ENCODE results near the gene ZNF280B.

ZNF280B gene, protein sequence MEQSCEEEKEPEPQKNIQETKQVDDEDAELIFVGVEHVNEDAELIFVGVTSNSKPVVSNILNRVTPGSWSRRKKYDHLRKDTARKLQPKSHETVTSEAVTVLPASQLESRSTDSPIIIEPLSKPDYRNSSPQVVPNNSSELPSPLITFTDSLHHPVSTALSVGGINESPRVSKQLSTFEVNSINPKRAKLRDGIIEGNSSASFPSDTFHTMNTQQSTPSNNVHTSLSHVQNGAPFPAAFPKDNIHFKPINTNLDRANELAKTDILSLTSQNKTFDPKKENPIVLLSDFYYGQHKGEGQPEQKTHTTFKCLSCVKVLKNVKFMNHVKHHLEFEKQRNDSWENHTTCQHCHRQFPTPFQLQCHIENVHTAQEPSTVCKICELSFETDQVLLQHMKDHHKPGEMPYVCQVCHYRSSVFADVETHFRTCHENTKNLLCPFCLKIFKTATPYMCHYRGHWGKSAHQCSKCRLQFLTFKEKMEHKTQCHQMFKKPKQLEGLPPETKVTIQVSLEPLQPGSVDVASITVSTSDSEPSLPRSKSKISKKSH

DNA sequence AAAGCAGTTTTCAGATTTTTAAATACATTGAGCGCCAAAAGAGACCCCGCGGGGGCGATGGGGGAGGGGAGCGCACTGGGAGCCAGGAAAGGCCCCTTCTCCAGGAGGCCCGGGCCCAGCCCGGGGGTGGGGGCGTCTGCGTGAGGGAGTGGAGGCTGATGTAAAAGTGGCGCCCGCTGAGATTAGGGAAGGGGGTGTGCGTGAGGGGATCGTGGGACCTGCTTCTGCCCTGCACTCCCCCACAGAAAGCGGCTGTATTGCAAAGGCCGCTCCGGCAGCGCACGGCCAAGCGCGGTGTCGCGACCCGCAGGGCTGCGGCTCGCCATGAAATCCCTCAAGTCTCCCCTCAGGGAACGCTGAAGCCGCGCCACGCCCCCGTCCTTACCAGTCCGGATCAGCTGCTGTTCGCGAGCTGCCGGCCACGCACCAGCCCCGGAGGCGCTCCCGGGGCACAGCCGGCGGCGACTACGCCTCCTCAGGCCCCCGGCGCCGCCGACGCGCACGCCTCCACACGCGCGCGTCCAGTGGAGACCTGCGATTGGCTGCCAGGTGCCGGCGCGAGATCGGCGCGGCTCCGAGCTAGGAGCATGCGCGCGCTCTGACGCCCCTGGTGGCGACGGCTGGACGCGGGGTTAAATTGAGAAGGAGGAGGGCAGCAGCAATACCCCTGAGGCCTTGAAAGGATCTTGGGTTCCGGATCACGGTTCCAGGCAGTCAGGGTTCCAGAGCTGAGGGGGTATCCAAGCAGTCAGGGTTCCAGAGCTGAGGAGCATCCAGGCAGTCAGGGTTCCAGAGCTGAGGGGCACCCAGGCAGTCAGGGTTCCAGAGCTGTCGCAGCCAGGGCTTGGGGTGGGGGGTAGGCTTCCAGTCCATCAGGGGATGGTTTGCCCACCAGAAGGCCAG is at the start of gene ZNF280B:
Gene ZNF280B (minus strand): TSS at position 469 of the 903 bp plus-strand sequence. CDS start 19,344 bp downstream, outside the sequence.
- no peak for DNase-seq

DNA sequence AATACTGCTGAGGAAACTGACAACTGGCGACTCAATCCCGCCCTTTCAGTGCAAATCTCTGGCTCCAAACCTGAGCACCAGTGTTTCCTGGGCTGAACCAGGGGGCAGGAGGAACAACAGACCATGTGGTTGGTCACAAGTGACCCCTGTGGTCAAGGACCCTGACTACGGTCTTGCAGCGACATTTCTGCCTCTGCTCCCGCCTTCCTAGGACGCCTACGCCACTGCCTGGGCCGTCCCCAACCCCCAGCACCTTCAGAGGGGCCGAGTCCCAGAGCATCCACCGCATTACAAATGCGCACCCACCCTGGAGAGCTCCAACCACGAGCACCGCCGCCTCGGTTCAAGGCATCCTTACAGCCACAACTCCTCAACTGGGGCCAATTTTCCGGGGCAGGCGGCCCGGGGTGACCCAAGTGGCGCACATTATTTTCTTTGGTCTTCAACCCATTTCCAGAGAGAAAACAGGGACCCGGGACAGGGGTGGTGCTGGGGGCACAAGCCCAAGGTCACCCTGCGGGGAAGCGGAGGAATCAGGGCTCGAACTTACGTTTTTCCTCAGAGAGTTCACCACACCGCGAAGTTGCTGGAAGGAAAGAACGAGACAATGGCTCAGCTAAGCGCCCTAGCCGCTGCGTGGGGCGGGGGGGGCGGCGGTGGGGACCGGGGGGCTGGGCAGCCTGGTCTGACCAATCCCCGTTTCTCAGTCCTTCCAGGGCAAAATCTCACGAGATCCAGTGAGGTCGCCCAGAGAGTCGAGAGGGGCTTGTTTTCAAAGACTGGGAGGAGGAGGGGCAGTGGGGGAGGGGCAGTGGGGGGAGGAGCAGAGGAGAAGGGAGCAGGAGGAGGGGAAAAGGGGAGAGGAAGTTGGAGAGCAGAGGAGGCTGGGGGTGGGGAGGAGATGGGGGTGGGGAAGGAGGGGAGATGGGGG is 48.7 kb upstream of the ZNF280B start:
- DNase-seq, result no peak

DNA sequence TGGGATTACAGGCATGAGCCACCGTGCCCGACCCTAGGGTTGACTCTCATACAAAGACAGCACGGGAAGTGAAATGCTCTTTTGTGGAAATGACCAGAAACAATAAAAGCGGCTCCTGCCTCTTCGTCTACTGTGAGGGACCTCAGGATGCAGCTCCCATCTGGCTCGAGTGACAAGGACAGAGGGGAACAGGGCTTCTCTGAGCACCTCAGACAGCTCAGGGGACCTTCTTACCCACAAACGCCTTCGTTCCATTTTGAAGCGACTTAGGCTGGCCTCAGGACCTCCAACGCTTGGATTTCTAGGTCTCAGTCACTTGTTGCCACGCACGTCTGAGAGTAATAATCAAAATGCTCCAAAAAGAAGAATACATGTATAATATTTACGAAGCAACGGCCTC is 48.0 kb upstream of the ZNF280B start:
- no peak for DNase-seq

DNA sequence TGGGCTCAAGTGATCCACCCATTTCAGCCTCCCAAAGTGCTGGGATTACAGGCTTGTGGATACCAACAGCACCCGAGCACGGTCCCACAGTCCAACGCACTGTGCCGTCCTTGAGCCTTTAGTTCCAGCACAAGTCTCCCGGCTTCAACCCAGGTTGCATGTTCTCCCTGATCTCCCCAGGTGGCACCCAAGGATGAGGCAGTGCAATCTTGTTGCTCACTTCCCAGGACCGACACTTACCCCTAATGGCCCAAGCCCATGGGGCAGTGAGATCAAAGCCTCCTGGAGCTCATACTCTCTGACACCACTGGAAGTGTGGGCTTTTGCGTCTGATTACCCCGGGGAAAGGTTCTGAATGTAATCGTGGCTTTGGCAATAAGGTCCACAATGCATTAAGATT is 47.1 kb upstream of the ZNF280B start:
- DNase-seq, result no peak

DNA sequence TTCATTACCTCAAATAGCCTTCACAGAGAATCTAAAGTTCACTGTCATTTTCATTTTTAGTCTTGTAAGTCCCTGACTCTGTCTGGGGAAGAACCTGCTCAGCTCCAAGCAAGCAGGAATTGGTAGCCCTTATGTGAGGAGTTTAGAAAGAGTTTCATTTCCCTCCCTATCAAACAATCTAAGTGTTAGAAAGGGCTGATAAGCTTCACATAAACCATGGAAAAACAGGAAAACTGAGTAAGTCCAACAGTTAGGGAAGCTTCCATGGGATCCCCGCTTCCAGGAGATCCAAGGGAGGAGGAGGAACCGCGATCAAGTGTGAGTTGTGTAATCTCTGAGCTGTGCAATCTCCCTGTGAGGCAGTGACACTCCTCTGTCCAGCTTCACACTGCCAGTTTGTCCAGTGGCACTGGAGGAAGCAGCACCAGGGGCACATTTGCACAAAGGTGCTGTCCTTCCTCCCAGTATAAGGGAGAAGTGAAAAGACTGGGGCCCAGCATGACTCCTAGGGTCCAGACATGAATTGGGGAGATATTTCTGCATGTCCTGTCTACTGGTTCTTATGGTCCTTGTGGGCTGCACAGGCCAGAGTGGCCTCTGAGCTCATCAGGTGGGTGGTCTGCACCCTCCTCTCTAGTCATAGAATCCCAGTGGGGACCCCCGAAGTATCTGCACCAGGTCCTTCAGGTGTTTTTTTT is 46.2 kb upstream of the ZNF280B start:
- DNase-seq, result no peak

DNA sequence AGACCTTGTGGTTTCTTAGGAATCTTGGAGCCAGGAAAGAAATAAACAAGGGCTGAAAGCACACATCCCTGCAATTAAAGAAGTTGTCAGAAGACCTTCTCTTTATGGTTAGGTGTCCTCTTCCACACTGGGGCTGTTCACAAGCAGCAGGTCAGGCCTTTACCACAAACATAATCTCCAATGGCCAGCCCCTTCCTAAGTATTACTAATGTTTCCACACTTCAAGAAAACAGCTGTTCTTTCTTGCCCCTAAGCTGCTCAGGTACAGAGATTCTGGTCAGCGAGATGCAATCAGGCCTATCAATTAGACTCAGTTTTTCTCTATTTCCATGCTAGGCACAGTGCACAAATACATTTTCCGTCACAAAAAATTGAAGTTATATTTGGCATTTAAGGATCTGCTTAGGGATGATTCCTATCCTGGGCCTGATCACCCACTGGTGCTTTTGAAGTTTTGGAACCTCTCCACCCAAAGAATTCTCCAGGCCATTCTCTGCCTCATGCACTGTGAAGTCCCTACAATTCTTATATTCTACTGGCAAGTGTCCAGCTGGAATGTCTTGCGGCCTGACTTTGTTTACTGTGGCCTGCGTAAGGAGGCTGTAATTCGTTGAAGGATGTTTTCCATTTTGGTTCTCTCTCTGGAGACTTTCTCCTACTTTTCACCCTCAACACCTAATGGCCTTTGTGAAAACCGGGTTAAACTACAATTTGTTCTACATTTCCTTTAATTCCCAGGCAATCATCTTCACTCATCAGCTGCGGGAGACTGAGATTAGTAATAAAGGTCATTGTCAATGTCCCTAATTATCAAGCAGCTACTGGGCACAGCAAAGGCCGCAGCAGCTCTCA is 45.4 kb upstream of the ZNF280B start:
- no peak for DNase-seq

DNA sequence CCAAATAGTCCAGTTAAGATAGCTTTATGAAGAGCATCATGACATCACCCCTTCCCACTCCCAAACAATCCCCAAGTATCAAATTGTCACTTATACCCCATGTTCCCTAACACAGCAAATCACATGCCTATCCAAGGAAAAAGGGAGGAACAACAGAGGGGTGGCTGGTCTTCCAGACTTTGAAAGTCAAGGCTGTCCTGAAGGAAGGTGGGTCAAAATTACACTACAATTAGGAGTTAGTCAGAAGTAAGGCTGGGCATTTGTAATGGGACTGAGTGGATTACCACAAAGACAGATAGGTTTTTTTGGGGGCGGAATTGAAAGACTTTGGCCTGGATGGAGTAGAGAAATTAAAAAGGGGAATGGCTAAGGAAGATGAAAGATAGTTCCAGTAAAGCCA is 44.6 kb upstream of the ZNF280B start:
- no peak for DNase-seq

DNA sequence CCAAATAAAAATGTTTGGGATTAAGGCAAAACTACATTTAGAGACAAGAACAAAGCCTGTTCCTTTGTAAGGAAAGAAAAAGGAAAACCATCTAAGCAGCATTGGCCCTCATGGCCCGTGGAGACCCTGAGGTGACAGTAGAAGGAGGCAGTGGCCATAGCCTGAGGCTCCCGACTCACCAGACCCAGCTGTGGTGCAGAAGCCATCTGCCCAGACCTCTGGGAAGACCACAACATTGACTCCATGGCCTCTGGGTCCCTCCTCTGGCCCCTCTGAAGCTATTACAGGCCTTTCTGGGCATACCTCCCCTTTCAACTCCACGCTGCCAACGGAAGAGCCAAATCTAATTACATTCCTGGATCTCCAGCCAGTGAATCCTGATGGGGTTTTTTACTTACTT is 44.1 kb upstream of the ZNF280B start:
- no peak for DNase-seq

DNA sequence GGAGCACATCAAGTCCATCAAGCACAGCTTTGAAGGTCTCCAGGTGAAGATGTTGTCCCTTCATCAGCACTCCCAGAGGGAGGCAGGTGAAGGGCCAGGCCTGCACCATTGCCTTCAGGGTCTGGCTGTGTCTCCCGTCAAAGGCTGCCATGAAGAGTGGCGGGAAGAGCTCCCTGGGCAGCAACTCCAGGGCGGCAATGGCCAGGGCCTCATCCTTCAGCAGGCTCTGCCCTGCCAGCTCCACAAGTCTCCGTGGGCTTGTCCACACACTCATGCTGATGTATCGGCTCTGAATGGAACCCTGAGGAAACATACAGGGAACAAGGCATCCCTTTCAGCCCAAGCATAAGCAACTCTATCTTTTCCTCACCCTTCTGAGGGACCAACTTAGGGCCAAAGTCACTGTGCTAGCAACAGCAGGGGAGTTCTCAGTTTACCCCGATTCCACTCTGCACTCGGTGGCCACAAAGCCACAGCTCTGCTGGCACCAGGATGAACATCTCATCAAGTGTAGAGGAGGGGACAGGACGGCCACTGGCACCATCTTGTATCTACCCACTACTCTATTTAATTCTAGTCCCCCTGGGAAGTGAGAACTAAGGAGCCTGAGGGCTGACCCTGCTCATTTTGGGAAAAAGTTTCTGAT is 42.4 kb upstream of the ZNF280B start:
- no peak for DNase-seq

DNA sequence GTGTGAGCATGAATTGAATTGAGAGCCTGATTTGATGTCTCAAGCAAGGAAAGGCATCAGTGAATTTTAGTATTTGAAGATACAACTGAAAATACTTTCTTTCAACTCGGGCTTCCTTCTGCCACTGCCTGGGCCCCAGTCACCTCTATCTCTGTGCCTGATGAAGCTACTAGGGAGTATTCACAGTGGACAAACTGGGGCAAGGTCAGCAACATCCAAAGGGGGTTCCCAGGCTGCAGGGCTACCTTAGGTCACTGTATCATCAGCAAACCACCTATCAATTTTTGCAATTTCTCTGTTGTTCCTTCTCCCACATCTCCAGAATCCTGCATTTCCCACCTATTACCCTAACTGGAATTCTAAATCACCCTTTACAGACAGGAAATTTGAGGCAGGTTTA is 40.4 kb upstream of the ZNF280B start:
- no peak for DNase-seq

DNA sequence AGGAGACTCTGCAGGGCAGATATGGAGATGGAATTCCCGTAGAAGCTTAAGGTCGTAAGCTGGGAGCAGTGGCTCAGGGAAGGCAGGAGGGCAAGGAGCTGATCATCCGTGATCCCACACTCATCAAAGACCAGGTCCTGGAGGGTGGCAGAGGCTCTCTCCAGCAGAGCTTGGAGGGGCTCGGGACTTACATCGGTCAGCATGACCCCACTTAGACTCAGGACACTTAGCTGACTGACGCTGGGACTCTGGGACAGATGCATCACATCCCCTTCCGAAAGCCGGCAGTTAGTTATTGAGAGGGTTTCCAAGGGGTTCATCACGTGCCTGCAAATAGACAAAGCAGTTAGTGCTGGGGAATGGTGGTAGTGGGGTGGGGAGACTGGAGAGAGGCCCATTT is 39.8 kb upstream of the ZNF280B start:
- no peak for DNase-seq

DNA sequence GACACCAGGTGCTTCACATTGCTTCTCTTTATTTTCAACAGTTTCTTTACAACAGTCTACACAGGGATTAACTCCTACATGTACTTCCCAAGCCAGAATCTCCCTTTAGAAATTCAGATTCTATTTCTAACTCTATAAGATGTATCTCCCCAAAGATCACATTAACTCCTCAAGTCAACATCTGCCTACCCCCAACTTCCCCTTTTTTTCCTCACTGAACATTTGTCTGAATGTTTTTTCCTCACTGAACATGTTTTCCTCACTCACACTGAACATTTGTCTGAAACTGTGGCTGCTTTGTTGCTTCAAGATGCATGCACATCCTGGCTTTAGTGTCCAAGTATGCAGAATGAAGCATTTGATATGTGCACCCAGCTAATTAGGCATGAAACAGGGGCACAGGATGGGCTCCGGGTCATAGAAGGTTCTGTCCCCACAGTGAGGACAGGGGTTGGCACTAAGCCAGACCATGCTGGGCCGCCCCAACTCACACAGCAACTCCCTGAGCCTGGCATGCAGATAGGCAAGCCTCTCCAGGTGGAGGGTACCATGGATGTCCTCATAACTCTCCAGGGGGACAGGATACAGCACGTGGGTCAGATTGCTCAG is 39.3 kb upstream of the ZNF280B start:
- no peak for DNase-seq

DNA sequence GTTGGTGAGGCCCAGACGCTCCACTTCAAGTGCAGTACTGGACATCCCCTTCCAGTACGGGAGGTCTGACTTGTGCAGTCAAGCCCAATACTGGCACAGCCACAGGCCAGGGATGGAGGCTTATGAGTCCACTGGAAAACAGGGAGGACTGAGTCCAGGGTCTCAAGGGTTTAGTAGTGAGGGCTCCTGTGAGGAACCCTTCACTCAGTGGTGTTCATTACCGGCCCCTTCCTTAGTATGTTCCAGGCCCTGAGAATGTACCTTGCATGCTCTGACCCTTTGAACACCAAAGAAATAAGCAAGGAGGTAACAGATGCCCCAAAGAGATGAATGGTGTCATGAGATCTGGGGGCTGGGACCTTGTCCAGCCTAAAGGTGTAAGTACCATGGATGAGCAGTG is 38.7 kb upstream of the ZNF280B start:
- DNase-seq, result no peak

DNA sequence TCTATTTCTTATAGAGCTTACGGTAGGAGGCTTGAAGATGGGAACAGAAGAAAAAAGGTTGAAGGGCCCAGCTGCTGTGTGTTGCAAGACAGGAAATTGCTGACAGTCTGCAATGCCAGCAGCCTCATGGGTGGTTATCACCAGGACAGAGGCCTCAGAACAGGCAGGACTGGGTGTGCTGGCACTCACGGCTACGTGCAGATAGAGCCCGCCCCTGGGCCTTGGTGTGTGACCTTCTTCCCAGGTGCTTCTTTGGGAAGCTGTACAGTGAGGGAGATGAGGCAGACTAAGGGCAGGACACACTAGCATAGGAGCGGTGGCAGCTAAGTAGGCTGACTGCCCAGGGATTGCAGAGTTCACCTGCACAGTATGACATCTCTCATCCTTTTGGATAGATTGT is 37.9 kb upstream of the ZNF280B start:
- no peak for DNase-seq

DNA sequence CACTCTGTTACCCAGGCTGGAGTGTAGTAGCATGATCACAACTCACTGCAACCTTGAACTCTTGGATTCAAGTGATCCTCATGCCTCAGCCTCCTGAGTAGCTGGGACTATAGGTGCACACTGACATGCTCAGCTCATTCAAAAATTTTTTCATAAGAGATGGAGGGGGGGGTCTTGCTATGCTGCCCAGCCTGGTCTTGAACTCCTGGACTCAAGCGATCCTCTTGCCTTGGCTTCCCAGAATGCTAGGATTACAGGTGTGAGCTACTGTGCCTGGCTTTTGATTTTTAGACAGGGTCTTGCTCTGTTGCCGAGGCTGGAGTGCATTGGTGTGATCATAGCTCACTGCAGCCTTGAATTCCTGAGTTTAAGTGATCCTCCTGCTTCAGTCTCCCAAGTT is 36.5 kb upstream of the ZNF280B start:
- no peak for DNase-seq

DNA sequence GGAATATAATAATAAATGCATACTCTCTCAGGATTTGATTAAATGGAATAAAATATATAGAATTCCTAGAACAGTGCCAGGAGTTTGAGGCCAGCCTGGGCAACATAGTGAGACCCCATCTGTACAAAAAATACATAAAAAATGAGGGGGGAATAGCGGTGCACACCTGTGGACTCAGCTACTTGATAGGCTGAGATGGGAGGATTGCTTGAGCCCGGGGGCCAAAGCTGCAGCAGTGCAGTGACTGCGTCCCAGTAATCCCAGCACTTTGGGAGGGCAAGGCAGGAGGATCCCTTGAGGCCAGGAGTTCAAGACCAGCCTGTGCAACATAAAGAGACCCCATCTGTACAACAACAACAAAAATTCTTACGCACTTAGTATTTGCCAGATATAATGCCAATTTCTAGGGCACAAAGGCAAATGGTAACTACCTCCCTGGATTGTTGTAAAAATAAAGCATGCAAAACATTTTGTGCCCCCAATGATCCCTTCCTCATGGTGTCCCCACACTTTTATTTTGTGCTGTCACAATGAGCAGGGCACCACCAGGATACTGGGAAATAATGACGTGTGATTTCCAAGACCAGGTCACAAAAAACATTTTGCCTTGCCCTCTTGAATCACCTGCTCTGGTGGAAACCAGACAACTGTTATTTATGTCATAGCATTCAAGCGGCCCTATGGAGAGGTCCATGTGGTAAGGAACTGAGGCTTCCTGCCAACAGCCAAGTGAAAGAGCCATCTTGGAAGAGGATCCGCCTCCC is 29.9 kb upstream of the ZNF280B start:
- DNase-seq, result no peak

DNA sequence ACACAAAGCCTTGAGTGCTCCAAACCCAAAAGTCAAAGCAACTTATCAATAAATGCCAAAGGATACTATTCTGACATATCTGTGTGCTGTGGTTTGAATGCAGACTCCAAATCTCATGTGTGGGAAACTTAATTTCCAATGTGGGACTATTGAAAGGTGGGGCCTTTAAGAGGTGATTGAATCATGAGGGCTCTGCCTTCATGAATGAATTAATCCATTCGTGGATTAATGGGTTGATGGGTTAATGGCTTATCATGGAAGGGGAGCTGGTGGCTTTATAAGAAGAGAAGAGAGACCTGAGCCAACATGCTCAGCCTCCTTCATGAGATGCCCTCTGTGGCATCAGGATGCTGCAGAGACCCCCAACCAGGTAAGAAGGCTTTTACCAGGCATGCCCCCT is 28.4 kb upstream of the ZNF280B start:
- DNase-seq, result no peak

DNA sequence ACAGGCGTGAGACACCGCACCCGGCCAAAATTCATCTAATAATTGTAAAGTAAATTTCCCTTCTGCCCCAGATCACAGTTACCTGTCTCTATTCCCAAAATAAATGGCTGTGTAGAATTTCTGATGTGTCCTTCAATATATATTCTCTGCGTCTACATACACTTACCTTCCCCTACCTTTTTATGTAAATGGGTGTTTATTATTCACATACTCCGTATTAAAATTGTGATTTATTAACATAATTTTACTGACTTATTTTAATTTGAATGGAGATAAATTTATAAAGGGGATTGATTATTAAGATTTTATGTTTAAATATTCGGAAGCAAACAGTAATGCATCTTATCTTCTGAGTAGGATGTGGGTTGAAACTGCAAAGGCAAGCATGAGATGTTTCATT is 28.0 kb upstream of the ZNF280B start:
- DNase-seq, result no peak

DNA sequence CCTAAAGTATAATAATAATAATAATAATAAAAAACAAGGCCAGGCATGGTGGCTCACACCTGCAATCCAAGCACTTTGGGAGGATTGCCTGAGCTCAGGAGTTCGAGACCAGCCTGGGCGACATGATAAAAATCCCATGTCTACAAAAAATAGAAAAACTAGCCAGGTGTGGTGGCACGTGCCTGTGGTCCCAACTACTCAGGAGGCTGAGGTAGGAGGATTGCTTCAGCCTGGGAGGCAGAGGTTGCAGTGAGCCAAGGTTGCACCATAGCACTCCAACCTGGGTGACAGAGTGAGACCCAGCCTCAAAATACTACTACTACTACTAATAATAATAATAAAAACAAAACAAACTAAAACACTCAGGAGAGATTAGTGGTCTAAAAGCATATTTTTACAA is 27.1 kb upstream of the ZNF280B start:
- no peak for DNase-seq

All from NCI-H2029 treated with DMSO at 0.1 percent for 48 hours (cell line).